KBM-7 (cell line): ENCODE results near the gene OPA3.
A peak's percentile ranks its signal among the peaks of the same experiment; 100 is the strongest.

Source experiments
- DNase-seq: peaks from one replicate; pipeline ENCODE4 v3.0.0-alpha.2; 2015
- in situ Hi-C: fragments of 300-500 bp; cut with MboI; formaldehyde crosslinking; loops from 2 replicates; pipeline ENCODE4 v1.14.3; 2020; ENCODE audit warnings: low sequenced_read_pairs, low pct_unique_long_range_greater_than_20kb, mixed read lengths

OPA3 gene

DNA sequence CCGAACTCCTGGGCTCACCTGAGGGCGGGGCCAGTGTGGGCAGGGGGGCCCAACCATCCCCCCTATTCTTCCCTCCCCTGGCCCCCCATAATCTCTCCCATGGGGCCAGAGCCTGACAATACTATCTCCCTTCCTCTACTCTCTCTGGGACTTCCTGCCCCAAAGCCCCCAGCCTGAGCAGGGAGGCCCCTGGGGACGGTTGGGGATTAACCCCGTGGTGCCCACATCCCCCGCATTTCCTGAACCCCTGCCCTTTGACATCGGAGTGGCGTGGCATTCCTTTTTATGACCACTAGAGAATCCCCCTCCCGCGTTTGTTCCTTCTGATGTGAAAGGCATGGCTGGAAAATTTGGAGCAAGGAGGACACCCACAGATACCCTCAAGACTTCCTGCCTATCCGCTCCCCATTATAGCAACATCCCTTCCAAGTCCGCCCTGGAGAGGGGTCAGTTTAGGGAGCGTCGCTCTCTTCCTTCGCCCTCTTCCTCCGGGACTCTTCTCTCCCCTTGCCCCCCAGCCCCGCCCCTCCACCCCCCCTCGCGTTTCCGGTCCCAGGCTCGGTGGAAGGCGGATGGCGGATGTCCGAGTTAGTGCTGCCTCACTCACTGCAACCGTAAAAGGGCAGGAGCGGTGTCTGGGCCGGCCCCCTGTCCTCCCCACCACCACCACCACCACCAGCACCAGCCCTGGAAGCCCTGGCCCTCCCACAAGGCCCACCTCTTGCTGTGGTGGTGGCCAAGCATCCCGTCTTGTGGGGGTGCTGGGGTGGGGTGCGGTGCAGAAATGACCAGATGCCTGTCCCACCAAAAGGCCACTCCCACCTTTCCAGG lies 75.5 kb downstream of the OPA3 start:
- in situ Hi-C loops: no loop called here
- DNase-seq: peak; percentile 80

DNA sequence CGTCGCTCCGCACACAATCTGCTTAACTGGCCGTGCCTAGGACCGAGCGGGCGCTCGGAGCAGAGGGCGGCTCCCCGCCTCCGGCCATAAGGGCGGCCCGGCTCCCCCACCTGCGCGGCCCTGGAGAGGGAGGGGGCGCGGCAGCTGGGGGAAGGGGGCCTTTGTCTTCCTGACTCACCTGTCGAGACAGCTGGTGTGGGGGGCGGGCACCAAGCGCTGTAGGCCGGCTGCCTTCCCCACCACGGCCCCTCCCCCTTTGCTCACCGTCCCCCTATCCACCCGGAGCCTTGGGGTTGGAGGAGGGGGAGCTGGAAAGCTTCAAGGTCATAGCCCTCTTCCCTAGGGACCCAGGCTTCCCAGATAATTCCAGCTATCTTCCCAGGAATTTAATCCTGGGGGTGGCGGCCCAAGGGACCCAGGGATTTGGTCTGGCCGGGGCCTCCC lies 76.2 kb downstream of the OPA3 start:
- DNase-seq: peak; percentile 26
- in situ Hi-C loops: no loop called here

DNA sequence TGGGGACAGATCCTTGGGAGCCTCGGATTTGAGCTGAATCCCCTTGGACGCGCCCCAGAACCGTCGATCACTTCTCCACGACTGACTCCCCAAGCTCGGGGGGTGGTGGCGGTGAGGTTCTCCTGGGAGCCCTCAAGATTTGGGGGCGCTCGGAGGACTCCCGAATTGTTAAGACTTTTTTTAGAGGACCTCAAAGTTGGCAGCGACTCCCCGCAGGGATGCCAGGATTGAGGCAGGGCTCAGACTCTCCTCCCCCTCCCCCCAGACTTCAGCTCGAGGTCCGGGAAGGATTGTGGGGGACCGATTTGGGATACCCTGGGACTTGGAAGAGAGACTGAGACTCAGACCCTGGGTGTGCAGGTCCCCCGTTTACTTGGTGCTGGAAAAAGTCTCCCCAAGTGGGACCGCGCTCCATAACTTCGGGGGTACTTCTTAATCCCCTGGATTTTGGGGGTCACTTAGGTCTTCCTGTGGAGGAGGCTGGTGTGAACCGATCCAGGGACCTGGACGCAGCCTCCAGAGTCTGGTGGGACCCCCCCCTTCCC lies 76.7 kb downstream of the OPA3 start:
- in situ Hi-C loops: no loop called here

DNA sequence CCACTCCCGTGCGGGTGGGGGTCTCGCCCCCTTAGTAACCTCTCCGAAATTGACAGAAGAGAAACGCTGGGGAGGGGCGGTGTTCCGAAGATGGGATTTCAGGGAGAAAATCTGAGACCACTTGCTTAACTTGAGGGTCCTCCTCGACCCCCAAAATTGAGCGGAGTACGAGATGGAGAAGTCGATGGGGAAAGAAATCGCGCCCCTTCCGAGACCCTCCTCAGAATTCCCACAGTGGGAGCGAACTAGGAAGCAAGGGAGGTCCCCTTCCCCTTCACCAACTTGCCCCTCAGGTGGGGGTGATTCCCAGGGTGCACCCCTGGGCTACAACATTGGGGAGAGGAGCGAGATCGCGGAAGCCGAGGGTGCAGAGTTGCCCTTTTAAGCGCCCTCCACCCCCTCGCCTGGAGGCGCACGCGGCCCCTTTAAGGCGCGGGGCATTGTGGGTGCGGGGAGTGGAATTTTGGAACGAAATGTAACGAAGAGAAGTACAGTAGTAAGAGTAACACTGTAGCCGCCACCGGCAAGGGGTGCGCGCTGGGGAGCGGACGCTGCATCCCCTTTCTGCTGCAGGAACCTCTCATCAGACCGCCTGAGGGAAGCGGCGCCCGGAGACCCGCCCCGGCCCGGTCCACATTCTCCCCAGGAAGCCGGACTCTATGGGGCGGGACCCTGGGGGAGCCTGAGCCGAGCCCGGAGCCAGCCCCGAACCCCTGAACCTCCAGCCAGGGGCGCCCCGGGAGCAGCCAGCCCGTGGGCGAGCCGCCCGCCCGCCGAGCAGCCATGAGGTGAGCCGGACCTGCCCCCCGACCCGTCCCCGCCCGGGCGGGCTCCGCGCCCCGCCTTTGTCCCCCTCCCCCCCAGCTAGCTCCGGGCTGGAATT lies 77.4 kb downstream of the OPA3 start, which contains the start of gene VASP:
VASP (plus strand) TSS at position 491 of the 883 bp plus-strand sequence; CDS start at position 784, 293 bp downstream.
- in situ Hi-C loops: no loop called here
- DNase-seq: peak; percentile 96

More for the DNA sequence above, 76.7 kb downstream of the OPA3 start:
- DNase-seq: no peak

DNA sequence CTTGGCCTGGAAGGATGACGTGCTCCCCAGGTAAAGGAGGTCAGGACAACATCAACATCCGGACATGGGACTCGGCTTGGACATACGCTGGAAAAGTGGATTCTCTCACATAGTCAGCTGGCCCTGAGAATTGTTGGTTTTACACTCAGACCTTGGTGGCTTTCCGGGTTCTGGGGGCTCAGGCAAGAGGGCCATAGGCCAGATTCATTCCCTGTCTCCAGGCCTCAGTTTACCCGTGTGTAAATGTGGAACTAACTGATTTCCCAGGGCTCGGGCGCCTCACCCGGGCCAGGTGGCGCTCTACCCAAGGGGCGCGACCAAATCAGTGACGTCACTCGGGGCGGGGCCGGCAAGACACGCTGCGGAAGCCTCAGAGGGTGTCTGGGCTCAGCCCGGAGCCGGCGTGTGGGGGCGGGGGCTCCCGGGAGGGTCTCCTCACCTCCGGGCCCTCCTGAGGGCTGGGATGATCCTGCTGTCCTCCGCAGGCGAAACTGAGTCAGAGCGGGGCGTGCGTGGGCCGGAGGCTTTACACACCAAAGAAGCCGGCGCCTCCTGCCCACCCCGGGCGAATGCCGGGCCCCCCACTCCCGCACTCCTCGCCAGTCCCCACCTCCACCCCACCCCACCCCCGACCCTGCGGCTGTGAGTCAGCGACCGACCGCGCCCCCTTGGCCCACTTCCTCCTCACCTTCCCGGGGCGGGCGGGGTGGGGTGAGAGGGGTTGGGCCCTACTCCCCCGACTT lies 78.2 kb downstream of the OPA3 start:
- in situ Hi-C loops: no loop called here
- DNase-seq: peak; percentile 92

DNA sequence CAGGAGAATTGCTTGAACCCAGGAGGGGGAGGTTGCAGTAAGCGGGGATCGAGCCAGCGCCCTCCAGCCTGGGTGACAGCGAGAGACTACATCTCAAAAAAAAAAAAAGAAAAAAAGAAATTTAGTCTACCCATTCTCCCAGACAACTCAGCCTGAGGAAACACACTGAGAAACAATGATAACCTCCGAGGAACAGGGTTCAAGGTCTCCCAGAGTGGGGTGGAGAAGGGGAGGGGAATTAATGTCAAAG lies 78.7 kb downstream of the OPA3 start:
- in situ Hi-C loops: no loop called here
- DNase-seq: no peak

DNA sequence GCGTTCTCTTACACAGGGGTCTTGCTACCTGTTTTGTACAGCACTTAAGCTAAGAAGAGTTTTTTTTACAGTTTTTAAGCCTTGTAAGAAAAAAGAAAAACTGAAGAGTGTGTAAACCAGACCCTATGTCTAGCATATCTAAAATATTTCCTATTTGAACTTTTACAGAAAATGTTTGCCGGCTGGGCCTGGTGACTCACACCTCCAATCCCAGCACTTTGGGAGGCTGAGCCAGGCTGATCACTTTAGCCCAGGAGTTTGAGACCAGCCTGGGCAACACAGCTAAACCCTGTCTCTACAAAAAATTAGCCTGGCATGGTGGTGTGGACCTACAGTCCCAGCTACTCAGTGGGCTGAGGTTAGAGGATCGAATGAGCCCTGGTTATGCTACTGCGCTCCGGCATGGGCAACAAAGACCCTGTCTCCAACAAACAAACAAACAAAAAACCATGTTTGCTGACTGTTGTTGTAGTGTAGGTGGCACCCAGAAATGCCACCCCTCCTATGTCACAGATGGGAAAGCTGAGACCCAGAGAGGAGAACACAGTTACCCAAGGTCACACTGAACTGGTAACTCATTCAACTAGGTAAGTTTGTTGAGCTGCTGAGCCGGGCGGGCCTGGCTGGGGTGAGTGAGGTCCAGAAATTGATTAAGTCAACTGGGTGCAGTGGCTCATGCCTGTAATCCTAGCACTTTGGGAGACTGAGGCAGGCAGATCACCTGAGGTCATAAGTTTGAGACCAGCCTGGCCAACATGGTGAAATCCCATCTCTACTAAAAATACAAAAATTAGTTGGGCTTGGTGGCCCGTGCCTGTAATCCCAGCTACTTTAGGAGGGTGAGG lies 79.2 kb downstream of the OPA3 start:
- no peak for DNase-seq
- in situ Hi-C loops: no loop called here

DNA sequence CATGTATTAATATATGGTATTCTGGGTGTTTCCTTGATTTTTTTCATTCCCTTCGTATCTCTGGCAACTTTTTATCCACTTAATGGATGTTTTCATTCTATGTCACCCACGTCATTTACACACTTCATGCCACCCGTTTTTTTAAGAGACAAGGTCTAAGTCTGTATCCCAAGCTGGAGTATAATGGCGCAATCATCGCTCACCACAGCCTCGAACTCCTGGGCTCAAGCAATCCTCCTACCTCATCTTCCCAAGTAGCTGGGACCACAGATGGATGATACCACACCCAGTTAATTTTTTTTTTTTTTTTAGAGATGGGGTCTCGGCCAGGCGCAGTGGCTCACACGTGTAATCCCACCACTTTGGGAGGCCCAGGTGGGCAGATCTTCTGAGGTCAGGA lies 80.7 kb downstream of the OPA3 start:
- in situ Hi-C loops: no loop called here
- no peak for DNase-seq

DNA sequence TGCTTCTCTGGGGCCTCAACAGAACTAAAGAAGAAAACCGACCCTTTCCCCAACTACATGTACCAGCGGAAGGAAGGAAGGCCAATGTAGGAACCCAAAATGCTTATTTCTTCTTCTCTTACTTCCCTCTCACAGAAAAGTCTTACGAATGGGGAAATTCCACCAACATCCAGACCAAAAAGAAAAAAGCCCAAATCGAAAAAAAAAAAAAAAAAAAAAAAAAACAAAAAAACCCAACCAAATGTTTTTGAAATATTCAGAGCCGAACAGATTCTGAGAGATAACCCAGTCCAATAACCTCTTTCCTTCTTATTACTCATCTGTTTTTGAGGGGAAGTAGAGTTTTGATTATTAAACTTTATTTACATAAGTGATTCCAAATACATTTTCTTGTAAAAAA lies 82.5 kb downstream of the OPA3 start:
- DNase-seq: no peak
- in situ Hi-C loops: no loop called here

DNA sequence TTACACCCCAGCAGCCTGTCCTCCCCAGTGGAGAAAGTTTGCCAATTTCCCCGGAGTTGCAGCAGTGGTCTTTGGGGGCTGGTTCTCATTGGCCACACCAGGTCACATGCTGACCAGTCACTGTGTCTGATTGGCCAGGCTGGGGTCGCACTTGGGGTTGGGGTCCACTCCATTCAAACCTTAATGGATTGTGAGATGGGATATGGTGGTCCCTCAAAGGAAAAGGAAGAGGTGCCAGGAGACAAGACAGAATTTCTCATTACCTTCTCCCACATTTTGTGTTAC lies 82.9 kb downstream of the OPA3 start:
- in situ Hi-C loops: no loop called here
- no peak for DNase-seq

DNA sequence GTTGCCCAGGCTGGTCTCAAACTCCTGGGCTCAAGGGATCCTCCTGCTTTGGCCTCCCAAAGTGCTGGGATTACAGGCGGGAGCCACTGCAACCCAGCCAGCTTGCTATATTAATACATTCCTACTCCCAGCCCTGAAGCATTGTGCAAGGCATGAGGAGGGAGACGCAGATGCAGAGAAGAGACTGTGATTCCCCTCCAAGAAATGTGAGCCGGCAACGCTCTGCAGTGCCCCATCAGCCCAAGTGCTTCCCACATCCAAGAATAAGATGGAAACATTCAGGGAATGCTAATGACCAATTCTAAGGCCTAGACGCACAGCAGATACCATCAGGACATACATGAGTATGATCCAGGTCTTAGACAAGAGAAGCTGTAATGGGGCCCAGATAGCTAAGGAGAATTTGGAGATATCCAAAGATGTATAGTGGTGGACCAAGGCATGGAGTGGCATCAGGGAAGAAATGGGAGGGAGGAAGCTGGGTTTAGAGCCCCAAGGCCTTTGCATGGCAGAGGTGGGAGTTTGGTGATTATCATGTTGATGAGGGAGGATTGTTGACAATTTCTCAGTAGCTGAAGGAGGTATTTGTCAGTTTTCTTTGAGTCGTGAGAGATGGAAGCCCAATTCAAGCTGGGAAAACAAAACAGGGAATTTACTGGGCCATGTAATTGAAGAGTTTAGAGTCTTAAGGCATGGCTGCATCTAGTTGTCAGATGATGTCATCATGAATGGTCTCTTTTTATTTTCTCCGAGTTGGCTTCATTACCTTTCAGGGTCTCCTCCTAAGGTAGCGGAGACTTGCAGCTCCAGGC lies 83.5 kb downstream of the OPA3 start:
- in situ Hi-C loops: no loop called here
- no peak for DNase-seq

DNA sequence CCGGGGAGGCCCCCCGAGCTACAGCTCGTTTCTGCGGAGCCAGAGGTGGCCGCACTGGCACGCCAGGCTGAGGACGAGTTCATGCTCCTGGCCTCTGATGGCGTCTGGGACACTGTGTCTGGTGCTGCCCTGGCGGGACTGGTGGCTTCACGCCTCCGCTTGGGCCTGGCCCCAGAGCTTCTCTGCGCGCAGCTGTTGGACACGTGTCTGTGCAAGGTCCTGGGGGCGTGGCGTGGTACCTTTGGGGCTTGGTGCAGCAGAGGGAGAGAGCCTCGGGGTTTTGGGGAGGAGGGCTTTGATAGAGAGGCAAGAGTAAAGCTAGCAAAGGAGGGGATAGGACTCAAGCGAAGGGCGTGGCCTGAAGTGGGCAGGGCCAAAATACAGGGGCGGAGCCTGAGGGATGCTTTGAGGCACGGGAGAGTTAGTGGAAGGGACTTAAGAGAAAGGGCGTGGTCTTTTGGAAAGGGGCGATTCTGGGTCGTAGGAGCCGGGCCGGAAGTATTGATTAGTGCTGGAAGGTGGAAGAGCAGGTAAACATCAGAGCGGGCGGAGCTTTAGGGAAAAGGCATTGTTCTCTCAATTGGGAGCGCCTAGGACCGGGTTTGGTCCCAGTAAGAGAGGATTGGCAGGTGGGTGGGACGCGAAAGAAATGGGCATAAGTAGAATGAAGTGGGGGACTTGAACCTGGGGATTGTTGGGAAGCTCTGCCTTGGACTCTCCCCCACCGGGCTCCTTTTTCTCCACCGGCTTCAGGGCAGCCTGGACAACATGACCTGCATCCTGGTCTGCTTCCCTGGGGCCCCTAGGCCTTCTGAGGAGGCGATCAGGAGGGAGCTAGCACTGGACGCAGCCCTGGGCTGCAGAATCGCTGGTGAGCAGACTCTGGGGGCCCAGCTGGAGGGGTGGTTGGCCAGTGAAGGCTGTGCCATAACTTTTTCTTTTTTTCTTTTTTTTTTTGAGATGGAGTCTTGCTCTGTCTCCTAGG lies 85.1 kb downstream of the OPA3 start:
- in situ Hi-C loops: no loop called here
- peak; percentile 27 for DNase-seq

DNA sequence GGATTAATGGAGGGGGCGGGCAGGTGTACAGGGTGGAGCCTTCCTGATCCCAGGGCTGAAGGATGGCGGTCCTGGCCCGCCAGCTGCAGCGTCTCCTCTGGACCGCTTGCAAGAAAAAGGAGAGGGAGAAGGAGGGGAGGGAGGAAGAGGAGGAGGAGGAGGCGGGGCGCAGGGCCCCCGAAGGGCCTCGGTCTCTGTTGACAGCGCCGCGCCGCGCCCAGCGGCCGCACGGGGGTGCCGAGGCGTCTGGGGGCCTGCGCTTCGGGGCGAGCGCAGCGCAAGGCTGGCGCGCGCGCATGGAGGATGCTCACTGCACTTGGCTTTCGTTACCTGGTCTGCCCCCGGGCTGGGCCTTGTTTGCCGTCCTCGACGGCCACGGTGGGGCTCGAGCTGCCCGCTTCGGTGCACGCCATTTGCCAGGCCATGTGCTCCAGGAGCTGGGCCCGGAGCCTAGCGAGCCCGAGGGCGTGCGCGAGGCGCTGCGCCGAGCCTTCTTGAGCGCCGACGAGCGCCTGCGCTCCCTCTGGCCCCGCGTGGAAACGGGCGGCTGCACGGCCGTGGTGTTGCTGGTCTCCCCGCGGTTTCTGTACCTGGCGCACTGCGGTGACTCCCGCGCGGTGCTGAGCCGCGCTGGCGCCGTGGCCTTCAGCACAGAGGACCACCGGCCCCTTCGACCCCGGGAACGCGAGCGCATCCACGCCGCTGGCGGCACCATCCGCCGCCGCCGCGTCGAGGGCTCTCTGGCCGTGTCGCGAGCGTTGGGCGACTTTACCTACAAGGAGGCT lies 86.0 kb downstream of the OPA3 start, which contains the start of gene PPM1N:
PPM1N (plus strand) TSS at position 33 of the 785 bp plus-strand sequence; CDS start at position 63, 30 bp downstream.
- DNase-seq: no peak

DNA sequence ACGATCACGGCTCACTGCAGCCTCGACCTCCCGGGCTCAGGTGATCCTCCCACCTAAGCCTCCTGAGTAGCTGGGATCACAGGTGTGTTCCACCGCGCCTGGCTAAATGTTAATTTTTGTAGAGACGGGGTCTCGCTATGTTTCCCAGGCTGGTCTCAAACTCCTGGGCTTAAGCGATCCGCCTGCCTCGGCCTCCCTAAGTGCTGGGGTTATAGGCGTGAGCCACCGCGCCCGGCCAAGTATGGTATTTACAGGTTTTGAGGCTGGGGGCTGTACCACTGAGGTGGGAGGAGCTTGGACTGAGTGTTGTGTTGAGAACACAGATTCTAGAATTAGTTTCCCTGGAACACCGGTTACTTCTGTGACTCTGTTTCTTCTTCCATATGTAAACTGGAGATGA lies 86.8 kb downstream of the OPA3 start:
- DNase-seq: no peak
- in situ Hi-C loops: no loop called here

More for the DNA sequence above, 86.0 kb downstream of the OPA3 start, which contains the start of gene PPM1N:
- in situ Hi-C loops: no loop called here

DNA sequence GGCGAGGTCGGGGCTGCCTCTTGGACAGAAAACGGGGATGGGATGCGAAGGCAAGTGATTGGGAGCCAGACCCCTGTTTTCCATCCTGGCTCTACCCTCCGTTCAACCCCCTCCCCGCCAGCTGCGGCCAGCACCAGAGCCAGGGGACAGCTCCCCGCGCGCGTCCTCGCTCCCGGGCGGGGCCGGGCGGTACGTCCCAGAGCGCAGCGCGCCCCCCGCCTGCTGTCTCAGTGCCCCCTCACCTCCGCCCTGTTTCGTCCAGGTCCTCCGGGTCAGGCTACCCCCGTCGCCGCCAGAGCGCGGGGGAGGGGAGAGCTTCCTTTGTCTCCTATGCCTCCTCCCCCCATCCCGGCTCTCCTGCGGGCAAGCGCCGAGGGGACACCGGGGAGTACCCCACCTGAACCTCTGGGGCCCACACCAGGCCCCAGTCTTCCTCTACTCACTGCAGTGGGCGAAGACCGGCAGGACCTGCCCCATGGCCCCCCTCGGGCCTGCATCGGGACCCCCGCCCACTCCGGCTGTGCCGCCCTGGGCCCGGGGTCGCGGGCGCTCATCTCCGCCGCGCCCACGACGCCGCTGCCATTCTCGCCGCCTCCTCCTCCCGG lies 88.2 kb downstream of the OPA3 start:
- peak; percentile 56 for DNase-seq
- in situ Hi-C loops: no loop called here

DNA sequence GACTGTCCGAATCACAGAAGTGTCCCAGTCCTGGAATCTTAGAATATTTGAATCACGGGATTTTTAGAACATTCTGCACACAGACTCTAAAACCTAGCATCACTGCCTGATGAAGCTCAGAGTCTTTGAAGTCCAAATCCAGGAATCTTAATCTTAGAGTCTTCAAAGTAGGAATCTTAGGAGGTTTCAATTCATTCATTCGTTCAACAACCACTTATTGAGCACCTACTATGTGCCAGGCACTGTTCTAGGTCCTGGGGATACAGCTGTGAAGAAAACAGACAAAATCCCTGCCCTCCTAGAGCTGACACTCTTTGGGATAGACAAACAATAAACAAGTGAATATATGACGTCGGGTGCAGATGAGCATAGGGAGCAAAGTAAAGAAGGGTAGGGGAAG lies 89.4 kb downstream of the OPA3 start:
- in situ Hi-C loops: no loop called here
- no peak for DNase-seq
